Activated CD8-positive, alpha-beta memory T cell treated with anti-CD3 and anti-CD28 coated beads, Interleukin-2, amount 50 U/mL, for 24 hours (primary cell): ENCODE measurements around the gene SYN1.
"Not testable (repeated sequence)": the region's sequence is repeated elsewhere in the genome, so short reads cannot be mapped to it uniquely, and the experiment has no call there.

Experiments used
- DNase-seq: peaks from one replicate; pipeline ENCODE4 v3.0.0-alpha.2; 2020; ENCODE audit errors: extremely low read depth

The SYN1 gene

GRCh38 chrX:47619486-47620302 lies at the start of gene SYN1:
Gene SYN1 (minus strand): TSS chrX:47619857. CDS start chrX:47619728, 129 bp downstream.
- peak; percentile 37 for DNase-seq

DNA sequence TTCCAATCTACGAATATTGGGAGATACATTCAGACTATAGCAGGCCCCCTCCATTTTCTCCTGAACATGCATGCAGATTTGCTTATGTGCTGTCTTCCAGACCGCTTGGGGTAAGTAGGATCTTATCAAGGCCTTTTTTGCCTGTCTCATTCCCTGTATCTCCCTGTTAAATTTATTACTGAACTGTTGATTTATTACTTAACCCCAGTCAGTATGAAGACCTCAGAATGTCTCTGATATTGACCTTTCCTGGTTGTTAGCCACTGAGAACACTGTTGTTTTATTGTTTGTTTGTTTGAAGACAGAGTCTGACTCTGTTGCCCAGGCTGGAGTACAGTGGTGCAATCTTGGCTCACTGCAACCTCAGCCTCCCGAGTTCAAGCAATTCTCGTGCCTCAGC lies 46.1 kb upstream of the SYN1 start:
- DNase-seq, result not testable (repeated sequence)

DNA sequence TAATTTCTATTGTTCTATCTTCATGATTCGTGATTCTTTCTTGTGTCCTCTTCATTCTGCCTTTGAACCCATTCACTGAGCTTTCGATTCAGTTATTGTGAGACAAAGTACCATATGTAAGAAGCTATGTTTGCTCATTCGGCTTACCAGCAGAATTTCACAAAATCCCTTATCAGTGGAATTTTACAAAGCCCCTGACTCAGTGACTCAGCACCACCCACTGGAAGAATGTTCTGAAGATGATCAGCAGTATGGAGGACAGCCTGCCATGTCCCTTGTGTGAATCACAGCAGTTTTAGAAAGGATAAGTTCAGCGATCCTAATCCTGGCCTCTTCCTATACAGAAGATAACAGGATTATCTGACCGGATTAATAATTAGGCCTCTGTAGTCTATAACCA lies 45.1 kb upstream of the SYN1 start:
- DNase-seq, result no peak

DNA sequence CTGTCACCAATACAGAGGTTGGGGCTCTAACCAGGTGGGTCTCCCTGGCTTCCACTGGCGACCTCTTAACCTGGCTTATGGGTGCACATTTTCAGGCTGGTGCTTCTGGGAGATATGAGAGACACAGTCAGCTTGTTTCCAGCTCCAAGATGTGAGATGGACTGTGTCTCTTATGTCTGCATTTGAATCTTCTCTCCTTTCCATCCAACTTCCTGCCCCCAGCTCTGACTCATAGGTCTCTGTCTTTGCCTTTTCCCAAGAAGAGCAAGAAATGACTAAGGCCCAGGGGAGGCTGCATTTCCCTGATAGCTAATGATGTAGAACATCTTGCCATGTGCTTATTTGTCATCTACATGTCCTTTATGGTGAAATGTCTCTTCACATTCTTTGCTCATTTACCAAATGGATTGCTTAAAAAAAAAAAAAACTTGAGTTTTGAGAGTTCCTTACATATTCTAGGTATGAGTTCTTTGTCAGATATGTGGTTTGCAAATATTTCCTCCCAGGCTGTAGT lies 42.5 kb upstream of the SYN1 start:
- DNase-seq, result no peak

- DNase-seq, result no peak
Measured at GRCh38 chrX:47661539-47661938, 41.9 kb upstream of the SYN1 start.

- no peak for DNase-seq
Measured at GRCh38 chrX:47659421-47659726, 39.7 kb upstream of the SYN1 start.

GRCh38 chrX:47658684-47659420 lies 39.2 kb upstream of the SYN1 start, which contains the start of gene UXT:
Gene UXT (minus strand): TSS chrX:47659180. CDS start chrX:47658927, 253 bp downstream.
- DNase-seq, result peak; percentile 85

DNA sequence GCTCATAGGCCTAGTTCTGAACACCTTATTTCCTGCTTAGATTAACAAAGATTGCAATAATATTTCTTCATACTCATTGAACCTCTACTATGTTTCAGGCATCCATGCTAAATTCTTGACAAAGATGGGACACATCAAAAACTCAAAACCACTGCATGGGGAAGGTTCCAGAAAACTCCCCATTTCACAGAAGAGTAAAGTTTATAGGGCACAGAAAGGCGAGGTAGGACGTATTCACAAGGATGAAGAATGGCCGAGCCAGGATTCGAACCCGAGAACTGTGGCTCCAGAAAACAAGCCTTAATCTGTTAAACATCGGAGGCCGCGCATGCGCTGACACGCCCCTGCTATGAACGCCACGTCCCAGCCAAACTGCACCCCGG lies 38.6 kb upstream of the SYN1 start:
- no peak for DNase-seq

DNA sequence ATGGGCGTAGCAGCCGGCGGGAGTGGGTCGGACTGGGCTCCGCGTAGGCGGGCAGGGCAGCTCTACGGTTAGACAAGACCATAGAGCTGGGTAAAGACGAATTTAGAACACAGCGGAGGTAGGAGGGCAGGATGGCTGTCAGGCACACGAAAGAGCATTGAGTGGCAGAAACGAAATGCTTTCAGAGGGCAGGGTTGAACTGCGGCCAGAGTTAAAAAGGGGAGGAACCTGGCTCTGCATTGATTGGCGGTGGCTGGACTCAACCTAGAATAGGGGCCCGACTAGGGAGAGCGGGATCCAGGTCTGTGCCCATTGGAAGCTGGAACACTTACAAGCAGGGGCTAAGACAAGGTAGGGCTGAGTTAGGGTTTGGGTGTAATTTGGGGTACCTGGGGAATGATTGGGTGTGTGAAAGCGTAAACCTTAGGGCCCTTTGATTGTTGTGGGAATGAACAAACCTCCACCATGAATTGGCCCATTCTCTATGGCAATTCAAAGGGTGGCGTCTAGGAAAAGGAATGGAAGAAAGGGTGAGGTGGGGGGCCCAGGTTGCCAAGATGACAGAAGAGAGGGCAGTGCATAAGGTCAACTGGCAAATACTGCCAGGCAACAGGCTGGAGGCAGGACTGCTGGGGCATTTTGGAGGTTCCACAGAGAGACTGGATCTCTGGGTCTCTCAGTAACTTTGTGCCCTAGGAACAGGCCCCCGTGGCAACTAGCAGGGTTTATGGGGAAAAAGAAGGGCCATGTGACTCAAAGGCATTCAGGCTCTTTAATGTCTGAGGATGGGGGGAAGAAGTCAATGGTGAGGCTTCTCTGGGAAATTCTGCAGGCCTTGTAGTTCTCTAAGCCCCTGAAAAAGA lies 31.6 kb upstream of the SYN1 start:
- no peak for DNase-seq

- DNase-seq, result peak; percentile 60
Measured at GRCh38 chrX:47650164-47651042, 30.7 kb upstream of the SYN1 start, which contains the start of gene ELK1. Gene ELK1 (minus strand): TSS chrX:47650563. CDS start chrX:47641441, 9,122 bp downstream.

- no peak for DNase-seq
Measured at GRCh38 chrX:47649781-47650163, 30.1 kb upstream of the SYN1 start.

DNA sequence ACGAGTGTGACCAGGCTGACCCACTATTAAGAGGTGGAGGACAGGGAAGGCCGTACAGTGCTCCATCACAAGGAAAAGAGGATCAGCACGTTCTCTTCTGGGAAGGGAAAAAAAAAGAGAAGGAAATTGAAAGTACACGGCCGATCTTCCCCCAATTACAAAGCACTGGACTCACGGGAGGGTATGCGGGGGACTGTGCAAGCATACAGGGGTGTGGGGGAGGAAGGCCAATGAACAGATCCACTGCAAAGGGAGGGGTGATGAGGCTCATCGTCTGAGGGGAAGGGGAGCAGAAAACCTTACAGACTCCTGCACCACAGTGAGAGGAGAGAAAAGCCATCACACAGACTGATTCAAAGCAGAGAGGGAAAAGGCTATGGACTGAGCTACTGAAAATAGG lies 29.6 kb upstream of the SYN1 start:
- DNase-seq, result no peak

- DNase-seq, result no peak
Measured at GRCh38 chrX:47648376-47648775, 28.7 kb upstream of the SYN1 start.

DNA sequence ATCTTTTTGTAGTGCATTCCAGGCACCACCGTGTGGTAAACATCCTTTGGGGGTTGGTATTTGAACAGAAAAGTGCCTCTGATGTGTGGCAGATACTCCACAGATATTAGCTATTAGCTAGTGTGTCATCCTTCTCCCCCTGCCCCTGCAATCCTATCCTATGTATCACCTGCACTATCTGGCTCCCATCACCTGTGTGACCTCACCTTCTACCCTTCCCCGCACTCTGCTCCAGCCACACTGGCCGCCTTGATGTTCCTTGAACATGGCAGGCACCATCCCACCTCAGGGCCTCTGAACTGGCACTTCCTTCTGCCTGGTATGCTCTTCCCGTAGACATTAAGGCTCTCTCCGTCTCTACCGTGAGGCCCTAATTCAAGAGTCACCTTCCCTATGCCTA lies 27.0 kb upstream of the SYN1 start:
- no peak for DNase-seq

DNA sequence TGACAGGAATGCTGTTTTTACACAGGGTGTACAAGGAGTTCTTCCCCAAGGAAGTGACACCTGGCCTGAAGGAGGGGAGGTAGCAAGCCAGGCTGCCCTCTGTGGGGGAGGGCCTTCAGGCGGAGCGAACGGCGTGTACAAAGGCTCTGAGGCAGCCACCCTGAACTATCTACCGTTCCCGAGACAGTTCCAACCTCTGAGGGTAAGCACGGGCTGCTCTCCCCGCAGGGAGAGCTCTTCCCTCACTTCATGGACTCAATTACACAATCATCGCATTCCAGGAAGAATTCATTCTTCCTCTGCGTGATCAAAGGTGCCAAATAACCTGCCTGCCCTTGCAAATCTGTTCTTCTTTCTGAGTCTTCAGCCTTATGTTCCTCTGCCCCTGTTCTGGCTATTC lies 25.9 kb upstream of the SYN1 start:
- DNase-seq, result no peak

DNA sequence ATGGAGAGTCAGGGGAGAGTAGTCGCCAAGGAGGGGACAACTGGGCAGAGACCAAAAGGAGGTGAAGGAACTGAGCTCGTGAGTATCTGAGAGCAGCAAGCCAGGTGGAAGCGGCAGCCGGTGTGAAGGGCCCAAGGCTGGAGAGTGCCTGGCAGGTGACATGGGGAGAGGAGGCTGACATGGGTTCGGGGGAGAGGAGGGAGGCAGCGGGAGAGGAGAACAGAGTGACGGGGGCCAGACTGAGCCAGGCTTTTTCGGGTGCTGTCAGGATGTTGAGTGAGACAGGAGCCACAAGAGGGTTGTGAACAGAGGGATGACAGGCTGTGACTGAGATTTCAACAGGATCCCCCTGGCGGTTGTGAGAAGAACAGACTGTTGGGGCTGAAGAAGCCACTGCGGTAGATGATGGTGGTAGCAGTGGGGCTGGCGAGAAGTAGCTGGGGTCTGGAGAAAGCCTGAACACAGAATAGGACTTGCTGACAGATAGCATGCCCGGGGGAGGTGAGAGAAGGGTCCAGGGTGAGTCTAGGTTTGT lies 25.0 kb upstream of the SYN1 start:
- DNase-seq, result no peak

GRCh38 chrX:47643926-47644325 lies 24.3 kb upstream of the SYN1 start:
- no peak for DNase-seq

- DNase-seq, result no peak
Measured at GRCh38 chrX:47638816-47639215, 19.2 kb upstream of the SYN1 start.

GRCh38 chrX:47637546-47638195 lies 18.0 kb upstream of the SYN1 start:
- no peak for DNase-seq

- DNase-seq, result no peak
Measured at GRCh38 chrX:47634871-47635575, 15.4 kb upstream of the SYN1 start.
